Neural progenitor cell (in vitro differentiated cells): ENCODE results near the gene NAP1L4. TPM values are rescaled to one million over a fixed set of nuclear protein-coding genes. Genes with fewer than 3 reads are reported as not detected.

Source experiments
- DNase-seq: peaks from one replicate; pipeline ENCODE4 v3.0.0-alpha.2; 2016; ENCODE audit warnings: low spot score
- H2AFZ ChIP-seq: fragments of 200-600 bp; sonication (generic); replicated peaks from 2 replicates; pipeline ENCODE4 v1.6.1; 2016; ENCODE audit warnings: antibody characterized with exemption
- H3F3A ChIP-seq: fragments of 200-600 bp; sonication (generic); 2 replicates; pipeline ENCODE4 v1.6.1; 2016; ENCODE audit warnings: antibody characterized with exemption, low read depth
- H3K27ac ChIP-seq: fragments of 200-600 bp; sonication (generic); 2 replicates; pipeline ENCODE4 v1.5.1; 2016; ENCODE audit warnings: mild to moderate bottlenecking
- H3K27me3 ChIP-seq: fragments of 200-600 bp; sonication (generic); 2 replicates; pipeline ENCODE4 v1.6.1; 2016; ENCODE audit warnings: mild to moderate bottlenecking, moderate library complexity
- H3K36me3 ChIP-seq: fragments of 200-600 bp; sonication (generic); 2 replicates; pipeline ENCODE4 v1.5.1; 2016
- H3K4me1 ChIP-seq: fragments of 200-600 bp; sonication (generic); 2 replicates; pipeline ENCODE4 v1.6.1; 2016; ENCODE audit warnings: mixed run types
- H3K4me2 ChIP-seq: fragments of 200-600 bp; sonication (generic); 2 replicates; pipeline ENCODE4 v1.6.1; 2016
- H3K4me3 ChIP-seq: fragments of 200-600 bp; sonication (generic); 2 replicates; pipeline ENCODE4 v1.5.1; 2016
- H3K79me2 ChIP-seq: fragments of 200-600 bp; sonication (generic); 2 replicates; pipeline ENCODE4 v1.6.1; 2016; ENCODE audit warnings: low read depth
- H3K9ac ChIP-seq: fragments of 200-600 bp; sonication (generic); 2 replicates; pipeline ENCODE4 v1.6.1; 2016
- H3K9me3 ChIP-seq: fragments of 200-600 bp; sonication (generic); 2 replicates; pipeline ENCODE4 v1.5.1; 2016; ENCODE audit warnings: low read depth
- H4K20me1 ChIP-seq: fragments of 200-600 bp; sonication (generic); 2 replicates; pipeline ENCODE4 v1.6.1; 2016; ENCODE audit warnings: low read depth
- H3K27ac Mint-ChIP-seq: 3 replicates; pipeline ENCODE4 v1.8.0; 2021; ENCODE audit warnings: mixed read lengths
- H3K27me3 Mint-ChIP-seq: 2 replicates; pipeline ENCODE4 v1.8.0; 2022; ENCODE audit warnings: low read depth, mild to moderate bottlenecking, inconsistent platforms, moderate library complexity, mixed read lengths; ENCODE audit not compliant: insufficient read depth
- H3K36me3 Mint-ChIP-seq: 3 replicates; pipeline ENCODE4 v1.8.0; 2021; ENCODE audit warnings: mixed read lengths
- H3K4me1 Mint-ChIP-seq: 3 replicates; pipeline ENCODE4 v1.8.0; 2021; ENCODE audit warnings: mixed read lengths
- H3K4me3 Mint-ChIP-seq: 3 replicates; pipeline ENCODE4 v1.8.0; 2021; ENCODE audit warnings: mild to moderate bottlenecking, moderate library complexity, mixed read lengths
- H3K9me3 Mint-ChIP-seq: 3 replicates; pipeline ENCODE4 v1.8.0; 2020; ENCODE audit warnings: mixed read lengths
- EZH2 ChIP-seq: fragments of 200-600 bp; sonication (generic); IDR thresholded peaks from 2 replicates; pipeline ENCODE4 v1.6.1; 2017; ENCODE audit warnings: antibody characterized with exemption, mild to moderate bottlenecking, moderate library complexity
- EZH2phosphoT487 ChIP-seq: fragments of 200-600 bp; sonication (generic); IDR thresholded peaks from 2 replicates; pipeline ENCODE4 v1.6.1; 2017; ENCODE audit warnings: antibody characterized with exemption
- total RNA-seq: library from RNA; depleted of rRNA; stranded (reverse); fragments of >200 nt; gene quantifications from 2 replicates; pipeline ENCODE4 v1.2.3, GENCODE V29; 2015; ENCODE audit warnings: low replicate concordance
- TF ChIP-seq, protein P1 (sequence below): fragments of 200-600 bp; sonication (generic); IDR thresholded peaks from 2 replicates; pipeline ENCODE4 v1.5.1; 2017; ENCODE audit warnings: antibody characterized with exemption, mild to moderate bottlenecking

NAP1L4 gene
- total RNA-seq, 1 donor from 2014 or later, result 191 TPM

DNA sequence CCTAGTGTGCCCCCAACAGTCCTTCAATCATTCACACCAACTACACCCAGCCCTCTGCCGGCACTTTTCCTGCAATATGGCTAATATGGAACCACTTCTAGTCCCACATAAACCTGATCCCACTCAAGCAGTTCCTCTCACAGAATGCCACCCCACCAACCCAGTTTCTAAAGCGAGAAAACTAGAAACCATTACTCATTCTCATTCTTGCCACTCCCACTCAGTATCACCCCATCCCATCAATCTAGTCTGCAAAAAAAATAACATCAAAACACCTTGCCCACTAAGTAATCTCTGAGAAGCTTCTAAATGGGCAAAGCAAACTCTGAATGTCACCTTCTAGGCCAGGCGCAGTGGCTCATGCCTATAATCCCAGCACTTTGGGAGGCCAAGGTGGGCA, 17.9 kb downstream of the NAP1L4 start:
- H3K4me3 Mint-ChIP-seq, result no peak overlapping the region
- no peak overlapping the region for H2AFZ ChIP-seq
- H3K27me3 ChIP-seq, result no peaks in the 10 kb centered on the region
- no peak overlapping the region for H3K4me3 ChIP-seq
- no peaks in the 10 kb centered on the region for H3K9me3 ChIP-seq
- H3K79me2 ChIP-seq, result peaks cover 75% of the 10 kb centered on the region
- no peak for DNase-seq
- peaks cover 9% of the 10 kb centered on the region for H3K36me3 ChIP-seq
- no peaks in the 10 kb centered on the region for H3K27me3 Mint-ChIP-seq
- no peaks in the 10 kb centered on the region for H3K4me1 Mint-ChIP-seq
- H4K20me1 ChIP-seq, result peaks cover 66% of the 10 kb centered on the region
- H3K27ac Mint-ChIP-seq, result no peak overlapping the region
- no peaks in the 10 kb centered on the region for H3F3A ChIP-seq
- TF ChIP-seq EZH2, result no peak
- TF ChIP-seq EZH2phosphoT487, result no peak
- TF ChIP-seq, protein P1, sequence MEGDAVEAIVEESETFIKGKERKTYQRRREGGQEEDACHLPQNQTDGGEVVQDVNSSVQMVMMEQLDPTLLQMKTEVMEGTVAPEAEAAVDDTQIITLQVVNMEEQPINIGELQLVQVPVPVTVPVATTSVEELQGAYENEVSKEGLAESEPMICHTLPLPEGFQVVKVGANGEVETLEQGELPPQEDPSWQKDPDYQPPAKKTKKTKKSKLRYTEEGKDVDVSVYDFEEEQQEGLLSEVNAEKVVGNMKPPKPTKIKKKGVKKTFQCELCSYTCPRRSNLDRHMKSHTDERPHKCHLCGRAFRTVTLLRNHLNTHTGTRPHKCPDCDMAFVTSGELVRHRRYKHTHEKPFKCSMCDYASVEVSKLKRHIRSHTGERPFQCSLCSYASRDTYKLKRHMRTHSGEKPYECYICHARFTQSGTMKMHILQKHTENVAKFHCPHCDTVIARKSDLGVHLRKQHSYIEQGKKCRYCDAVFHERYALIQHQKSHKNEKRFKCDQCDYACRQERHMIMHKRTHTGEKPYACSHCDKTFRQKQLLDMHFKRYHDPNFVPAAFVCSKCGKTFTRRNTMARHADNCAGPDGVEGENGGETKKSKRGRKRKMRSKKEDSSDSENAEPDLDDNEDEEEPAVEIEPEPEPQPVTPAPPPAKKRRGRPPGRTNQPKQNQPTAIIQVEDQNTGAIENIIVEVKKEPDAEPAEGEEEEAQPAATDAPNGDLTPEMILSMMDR, result no peak
- H3K27ac ChIP-seq, result no peak overlapping the region
- H3K4me2 ChIP-seq, result no peak overlapping the region
- peaks cover 36% of the 10 kb centered on the region for H3K36me3 Mint-ChIP-seq
- no peaks in the 10 kb centered on the region for H3K9me3 Mint-ChIP-seq
- H3K4me1 ChIP-seq, result no peaks in the 10 kb centered on the region
- no peak overlapping the region for H3K9ac ChIP-seq

DNA sequence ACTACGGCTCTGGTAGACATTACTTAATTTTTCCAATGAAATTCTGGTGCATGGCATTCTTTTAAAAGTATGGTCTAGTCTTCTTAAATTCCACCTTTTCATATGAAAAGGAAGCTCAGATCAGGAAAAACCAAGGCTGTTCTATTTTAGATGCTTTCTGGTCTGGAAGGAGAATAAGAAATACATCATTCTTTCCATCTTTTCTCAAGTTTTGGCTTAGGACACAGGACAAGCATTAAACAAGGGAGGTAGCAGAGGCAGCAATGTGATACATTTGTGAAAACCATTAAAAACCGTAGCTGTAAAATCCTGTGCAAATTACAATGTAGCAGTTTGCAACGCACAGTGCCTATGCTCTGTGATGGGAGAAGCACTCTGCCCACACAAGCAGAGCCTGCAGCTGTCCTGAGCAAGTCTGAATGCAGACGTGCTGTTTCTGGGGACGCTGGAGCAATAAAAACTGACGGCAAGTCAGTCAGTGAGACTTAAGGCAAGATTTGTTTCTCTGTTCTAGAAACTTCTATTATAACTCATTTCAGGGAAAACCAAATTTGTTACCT, 23.7 kb downstream of the NAP1L4 start:
- Histone ChIP-seq H3F3A (no peaks in the 10 kb centered on the region), H3K4me1 (no peaks in the 10 kb centered on the region), H4K20me1 (peaks cover 39% of the 10 kb centered on the region), H2AFZ (no peak overlapping the region), H3K4me2 (no peak overlapping the region), H3K27ac (no peak overlapping the region), H3K9me3 (no peaks in the 10 kb centered on the region), H3K36me3 (peaks cover 10% of the 10 kb centered on the region), H3K9ac (no peak overlapping the region), H3K79me2 (peaks cover 50% of the 10 kb centered on the region), H3K4me3 (no peak overlapping the region), H3K27me3 (no peaks in the 10 kb centered on the region)
- no peak overlapping the region for H3K4me3 Mint-ChIP-seq
- DNase-seq, result no peak
- H3K27me3 Mint-ChIP-seq, result no peaks in the 10 kb centered on the region
- no peaks in the 10 kb centered on the region for H3K4me1 Mint-ChIP-seq
- no peaks in the 10 kb centered on the region for H3K9me3 Mint-ChIP-seq
- peaks cover 56% of the 10 kb centered on the region for H3K36me3 Mint-ChIP-seq
- H3K27ac Mint-ChIP-seq, result no peak overlapping the region
- TF ChIP-seq, protein P1, result no peak
- TF ChIP-seq EZH2 (no peak), EZH2phosphoT487 (no peak)

DNA sequence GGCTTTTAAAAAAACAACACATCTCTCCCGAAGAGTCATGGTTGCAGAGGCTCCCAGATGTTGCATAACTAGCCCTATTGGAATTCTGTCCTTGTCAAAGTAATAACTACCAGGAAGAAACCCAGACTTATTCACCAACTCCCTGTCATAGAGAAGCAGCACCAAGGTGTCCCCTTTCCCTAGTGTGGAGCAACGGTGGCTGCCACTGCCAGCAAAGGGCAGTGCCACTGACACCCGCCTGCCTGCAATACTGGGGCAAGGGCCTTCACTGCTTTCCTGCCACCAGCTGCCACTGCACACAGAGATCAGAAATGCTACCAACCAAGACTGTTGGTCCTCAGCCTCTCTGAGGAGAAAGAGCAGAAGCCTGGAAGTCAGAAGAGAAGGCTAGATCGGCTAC, 27.3 kb downstream of the NAP1L4 start:
- Histone ChIP-seq H3K4me2 (no peak overlapping the region), H3K36me3 (peaks cover 5% of the 10 kb centered on the region), H3K27me3 (no peaks in the 10 kb centered on the region), H3K9ac (no peak overlapping the region), H3K27ac (no peak overlapping the region), H2AFZ (no peak overlapping the region), H3K79me2 (peaks cover 56% of the 10 kb centered on the region), H3K4me3 (no peak overlapping the region), H4K20me1 (peaks cover 57% of the 10 kb centered on the region), H3F3A (no peaks in the 10 kb centered on the region), H3K9me3 (no peaks in the 10 kb centered on the region), H3K4me1 (no peaks in the 10 kb centered on the region)
- H3K4me3 Mint-ChIP-seq, result no peak overlapping the region
- DNase-seq, result no peak
- no peak overlapping the region for H3K27ac Mint-ChIP-seq
- TF ChIP-seq EZH2, result no peak
- no peak for TF ChIP-seq EZH2phosphoT487
- TF ChIP-seq, protein P1, result no peak
- peaks cover 68% of the 10 kb centered on the region for H3K36me3 Mint-ChIP-seq
- H3K27me3 Mint-ChIP-seq, result no peaks in the 10 kb centered on the region
- no peaks in the 10 kb centered on the region for H3K9me3 Mint-ChIP-seq
- H3K4me1 Mint-ChIP-seq, result peaks cover 2% of the 10 kb centered on the region
